Upper lobe of right lung (tissue), 1 donor: ENCODE measurements around the gene HBQ1. TPM values are rescaled to one million over a fixed set of nuclear protein-coding genes. Genes with fewer than 3 reads are reported as not detected.
"Not testable (repeated sequence)": the region's sequence is repeated elsewhere in the genome, so short reads cannot be mapped to it uniquely, and the experiment has no call there.

ENCODE experiments used
- ATAC-seq: fragments of 200-7000 bp; cut with Tn5 transposase; one replicate; pipeline ENCODE4 v1.9.1; 2020; ENCODE audit warnings: mild to moderate bottlenecking, moderate library complexity
- DNase-seq: peaks from one replicate; pipeline ENCODE4 v3.0.0-alpha.2; 2020
- H3K27ac ChIP-seq: fragments of 200-600 bp; one replicate; pipeline ENCODE4 v1.8.0; 2022
- H3K27me3 ChIP-seq: fragments of 200-600 bp; one replicate; pipeline ENCODE4 v1.8.0; 2022; ENCODE audit warnings: mild to moderate bottlenecking
- H3K36me3 ChIP-seq: fragments of 200-600 bp; one replicate; pipeline ENCODE4 v1.8.0; 2022
- H3K4me1 ChIP-seq: fragments of 200-600 bp; one replicate; pipeline ENCODE4 v1.8.0; 2022
- H3K4me3 ChIP-seq: fragments of 200-600 bp; one replicate; pipeline ENCODE4 v1.8.0; 2022; ENCODE audit warnings: mild to moderate bottlenecking
- H3K9me3 ChIP-seq: fragments of 200-600 bp; one replicate; pipeline ENCODE4 v1.8.0; 2022
- CTCF ChIP-seq: fragments of 200-600 bp; IDR thresholded peaks from one replicate; pipeline ENCODE4 v1.8.0; 2022; ENCODE audit warnings: antibody characterized with exemption
- intact Hi-C: fragments of 100-400 bp; cut with DNase I; formaldehyde crosslinking; loops from one replicate; pipeline ENCODE4 v1.11.0; 2022
- total RNA-seq: library from RNA; stranded (reverse); fragmentation: NEBNext Ultra II Directional; extraction: Animal tissue kit (Norgen Biotek cat#: 25700); gene quantifications from one replicate; pipeline ENCODE4 v1.2.1, GENCODE V29; 2021
- donor health status: DM: no; HTN: yes; CAD: no; lungs with severe emphysema.

HBQ1 gene
- total RNA-seq, 1 donor from 2014 or later, result not detected

GRCh38 chr16:203246-203645 lies 23.0 kb downstream of the HBQ1 start:
- Histone ChIP-seq H3K9me3 (no peaks in the 10 kb centered on the region), H3K27me3 (no peaks in the 10 kb centered on the region), H3K4me3 (no peak overlapping the region), H3K36me3 (peaks cover 92% of the 10 kb centered on the region), H3K27ac (no peak overlapping the region), H3K4me1 (no peaks in the 10 kb centered on the region)
- intact Hi-C loops, result no loop called here
- DNase-seq, result no peak
- ATAC-seq, result no peak
- no peak for TF ChIP-seq CTCF

- H3K4me1 ChIP-seq, DNase-seq, ATAC-seq, H3K9me3 ChIP-seq, H3K27me3 ChIP-seq, H3K4me3 ChIP-seq, intact Hi-C loops, H3K27ac ChIP-seq: not testable (repeated sequence)
- H3K36me3 ChIP-seq, result peaks cover 92% of the 10 kb centered on the region
Observed at GRCh38 chr16:204046-204445, 23.8 kb downstream of the HBQ1 start.

- H3K27ac ChIP-seq, ATAC-seq, H3K27me3 ChIP-seq, DNase-seq, H3K9me3 ChIP-seq, H3K4me3 ChIP-seq, H3K4me1 ChIP-seq, intact Hi-C loops: not testable (repeated sequence)
- peaks cover 98% of the 10 kb centered on the region for H3K36me3 ChIP-seq
Observed at GRCh38 chr16:209359-209758, 29.1 kb downstream of the HBQ1 start.

GRCh38 chr16:211631-212180 lies 31.4 kb downstream of the HBQ1 start:
- DNase-seq, result not testable (repeated sequence)

GRCh38 chr16:212999-213398 lies 32.7 kb downstream of the HBQ1 start:
- H3K27me3 ChIP-seq, result no peaks in the 10 kb centered on the region
- H3K4me1 ChIP-seq, result no peaks in the 10 kb centered on the region
- H3K36me3 ChIP-seq, result peaks cover 100% of the 10 kb centered on the region
- no peak for TF ChIP-seq CTCF
- no peak overlapping the region for H3K27ac ChIP-seq
- intact Hi-C loops, result no loop called here
- H3K9me3 ChIP-seq, result no peaks in the 10 kb centered on the region
- no peak for ATAC-seq
- DNase-seq, result no peak
- no peak overlapping the region for H3K4me3 ChIP-seq

More at GRCh38 chr16:211631-212180, 31.4 kb downstream of the HBQ1 start:
- H3K27ac ChIP-seq, H3K9me3 ChIP-seq, ATAC-seq, H3K4me1 ChIP-seq, H3K4me3 ChIP-seq, H3K27me3 ChIP-seq, intact Hi-C loops: not testable (repeated sequence)
- H3K36me3 ChIP-seq, result peaks cover 98% of the 10 kb centered on the region

GRCh38 chr16:220021-220420 lies 39.8 kb downstream of the HBQ1 start:
- no peaks in the 10 kb centered on the region for H3K4me1 ChIP-seq
- peaks cover 100% of the 10 kb centered on the region for H3K36me3 ChIP-seq
- intact Hi-C loops, result no loop called here

More at GRCh38 chr16:220021-220420, 39.8 kb downstream of the HBQ1 start:
- TF ChIP-seq CTCF, result no peak
- no peak for DNase-seq
- no peaks in the 10 kb centered on the region for H3K27me3 ChIP-seq
- no peaks in the 10 kb centered on the region for H3K9me3 ChIP-seq
- ATAC-seq, result no peak
- no peak overlapping the region for H3K27ac ChIP-seq
- no peak overlapping the region for H3K4me3 ChIP-seq
